Lung microvascular endothelial cell (primary cell): ENCODE results near the gene CPT1C. TPM values are rescaled to one million over a fixed set of nuclear protein-coding genes. Genes with fewer than 3 reads are reported as not detected.
A peak's percentile ranks its signal among the peaks of the same experiment; 100 is the strongest.

Experiments
- DNase-seq, 2 donors: peaks; one replicate each; pipeline versions ENCODE4 v3.0.0 to v3.0.0-alpha.2; 2010; ENCODE audit warnings: low read depth in 2 of 2
- total RNA-seq: library from RNA; depleted of rRNA; stranded (reverse); fragments of >200 nt; gene quantifications from 2 replicates; pipeline ENCODE4 v1.2.1, GENCODE V29; 2014

The CPT1C gene
- total RNA-seq, 1 donor from 2014 or later, result 14.1 TPM

GRCh38 chr19:49681830-49682229 is 9.1 kb upstream of the CPT1C start:
- DNase-seq, result no peak

GRCh38 chr19:49682274-49682673 is 8.6 kb upstream of the CPT1C start:
- no peak for DNase-seq

- DNase-seq, result no peak
Observed at GRCh38 chr19:49683814-49684250, 7.1 kb upstream of the CPT1C start.

GRCh38 chr19:49684251-49684982 is 6.5 kb upstream of the CPT1C start:
- no peak for DNase-seq

GRCh38 chr19:49684983-49685553 is 5.8 kb upstream of the CPT1C start:
- DNase-seq, result no peak

GRCh38 chr19:49685845-49686332 is 5.0 kb upstream of the CPT1C start:
- no peak for DNase-seq

- DNase-seq, result no peak
Observed at GRCh38 chr19:49686503-49687088, 4.3 kb upstream of the CPT1C start.

GRCh38 chr19:49687150-49687549 is 3.8 kb upstream of the CPT1C start:
- no peak for DNase-seq

GRCh38 chr19:49687566-49688316 is 3.2 kb upstream of the CPT1C start:
- peak; percentile 49 to 73 for DNase-seq

- peak in 1 of 2 donors; percentile 20 for DNase-seq
Observed at GRCh38 chr19:49688531-49689132, 2.3 kb upstream of the CPT1C start.

- DNase-seq, result peak; percentile 39 to 49
Observed at GRCh38 chr19:49689133-49690078, 1.5 kb upstream of the CPT1C start, which contains the start of gene ADM5. Gene ADM5, plus strand, starts transcription at chr19:49689594. Its CDS starts 244 bp downstream, at chr19:49689838.

GRCh38 chr19:49690079-49690655 is 749 bp upstream of the CPT1C start:
- DNase-seq, result peak in 1 of 2 donors; percentile 19

- peak; percentile 70 to 71 for DNase-seq
Observed at GRCh38 chr19:49691243-49692146, 579 bp downstream of the CPT1C start.

- no peak for DNase-seq
Observed at GRCh38 chr19:49692147-49692506, 1.2 kb downstream of the CPT1C start.

- DNase-seq, result no peak
Observed at GRCh38 chr19:49696115-49696514, 5.2 kb downstream of the CPT1C start.

GRCh38 chr19:49696865-49697264 is 5.9 kb downstream of the CPT1C start:
- no peak for DNase-seq

- no peak for DNase-seq
Observed at GRCh38 chr19:49699364-49699763, 8.4 kb downstream of the CPT1C start.

GRCh38 chr19:49700563-49700962 is 9.6 kb downstream of the CPT1C start:
- DNase-seq, result no peak

- no peak for DNase-seq
Observed at GRCh38 chr19:49701271-49701786, 10.4 kb downstream of the CPT1C start.
